GM12872 (cell line): ENCODE data around the gene SPAAR.

ENCODE experiments used
- CTCF ChIP-seq: IDR thresholded peaks from 3 replicates; pipeline ENCODE4 v1.5.1; 2011; ENCODE audit warnings: low read depth, mild to moderate bottlenecking, low read length, moderate library complexity; ENCODE audit not compliant: insufficient read depth

Gene SPAAR

GRCh38 chr9:35909274-35909673 is at the start of gene SPAAR:
SPAAR (plus strand) TSS chr9:35909490; CDS start chr9:35910464, 974 bp downstream.
- no peak for TF ChIP-seq CTCF

GRCh38 chr9:35859990-35860339 is 49.3 kb upstream of the SPAAR start:
- no peak for TF ChIP-seq CTCF

GRCh38 chr9:35861161-35861897 is 48.0 kb upstream of the SPAAR start:
- no peak for TF ChIP-seq CTCF

- no peak for TF ChIP-seq CTCF
These were observed 47.0 kb upstream of the SPAAR start for GRCh38 chr9:35862328-35862727.

GRCh38 chr9:35863583-35863982 is 45.7 kb upstream of the SPAAR start:
- no peak for TF ChIP-seq CTCF

GRCh38 chr9:35864695-35865255 is 44.5 kb upstream of the SPAAR start:
- TF ChIP-seq CTCF = no peak

GRCh38 chr9:35867538-35867937 is 41.8 kb upstream of the SPAAR start:
- TF ChIP-seq CTCF = no peak
